Measurements from ENCODE around the gene TNIP1. TPM values are rescaled to one million over a fixed set of nuclear protein-coding genes. Genes with fewer than 3 reads are reported as not detected.

TNIP1 gene
- total and polyA plus RNA-seq, 4 donors, result 81.5 to 308 (median 129) TPM

DNA sequence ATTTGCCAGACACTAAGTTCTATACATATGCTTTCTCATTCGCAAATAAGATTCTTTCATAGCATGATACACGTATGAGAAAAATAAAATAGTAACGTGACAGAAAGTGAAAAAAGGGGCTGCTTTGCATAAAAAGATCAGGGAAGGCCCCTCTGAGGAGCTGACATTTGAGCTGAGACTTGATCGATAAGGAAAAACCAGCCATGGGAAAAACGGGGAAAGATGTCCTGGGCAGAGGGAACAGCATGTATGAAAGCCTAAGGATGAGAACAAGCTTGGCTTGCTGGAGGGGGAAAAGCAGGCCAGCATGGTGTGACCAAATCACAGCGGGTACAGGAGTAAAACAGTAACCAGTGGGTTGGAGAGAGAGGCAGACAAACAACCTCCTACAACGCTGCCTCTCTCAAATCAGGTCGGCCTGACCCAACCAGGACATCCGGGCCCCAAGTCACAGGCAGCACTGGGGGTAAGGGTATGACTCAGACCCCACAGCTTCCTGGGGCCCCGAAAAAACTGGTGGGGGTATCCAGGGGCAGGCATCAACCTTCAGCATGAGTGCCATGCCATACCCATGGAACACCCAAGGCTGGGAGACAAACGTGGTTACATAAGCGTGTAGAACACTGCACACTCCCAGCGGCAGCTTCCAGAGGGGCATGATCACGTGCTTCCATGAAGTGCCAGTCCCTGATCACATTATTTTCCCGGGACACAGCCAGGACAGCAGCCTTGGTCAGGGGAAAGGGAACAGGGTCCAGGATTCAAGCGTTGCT is 2.2 kb downstream of the TNIP1 start:
- WGBS, 2 donors, result 56 to 67% methylated on average over 16 of the region's 16 CpGs
- H3K9ac ChIP-seq (ENCODE audit: insufficient read depth in 1 of 2, low read length in 2 of 2), result no peak overlapping the region
- H3K27me3 ChIP-seq (ENCODE audit: control insufficient read depth in 3 of 3, insufficient read depth in 3 of 3, low read length in 2 of 3), result no peaks in the 10 kb centered on the region
- H3K27ac ChIP-seq (ENCODE audit: low read depth in 1 of 2, low read length in 1 of 2), result peak overlapping the region in 1 of 2 donors; percentile 57
- DNase-seq, result no peak
- no peak for ATAC-seq (ENCODE audit: insufficient read depth, low FRiP score)
- H3K9me3 ChIP-seq (ENCODE audit: control insufficient read depth in 4 of 4, insufficient read depth in 3 of 4, low read length in 3 of 4), result no peaks in the 10 kb centered on the region
- TF ChIP-seq, protein P1, sequence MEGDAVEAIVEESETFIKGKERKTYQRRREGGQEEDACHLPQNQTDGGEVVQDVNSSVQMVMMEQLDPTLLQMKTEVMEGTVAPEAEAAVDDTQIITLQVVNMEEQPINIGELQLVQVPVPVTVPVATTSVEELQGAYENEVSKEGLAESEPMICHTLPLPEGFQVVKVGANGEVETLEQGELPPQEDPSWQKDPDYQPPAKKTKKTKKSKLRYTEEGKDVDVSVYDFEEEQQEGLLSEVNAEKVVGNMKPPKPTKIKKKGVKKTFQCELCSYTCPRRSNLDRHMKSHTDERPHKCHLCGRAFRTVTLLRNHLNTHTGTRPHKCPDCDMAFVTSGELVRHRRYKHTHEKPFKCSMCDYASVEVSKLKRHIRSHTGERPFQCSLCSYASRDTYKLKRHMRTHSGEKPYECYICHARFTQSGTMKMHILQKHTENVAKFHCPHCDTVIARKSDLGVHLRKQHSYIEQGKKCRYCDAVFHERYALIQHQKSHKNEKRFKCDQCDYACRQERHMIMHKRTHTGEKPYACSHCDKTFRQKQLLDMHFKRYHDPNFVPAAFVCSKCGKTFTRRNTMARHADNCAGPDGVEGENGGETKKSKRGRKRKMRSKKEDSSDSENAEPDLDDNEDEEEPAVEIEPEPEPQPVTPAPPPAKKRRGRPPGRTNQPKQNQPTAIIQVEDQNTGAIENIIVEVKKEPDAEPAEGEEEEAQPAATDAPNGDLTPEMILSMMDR (IDR thresholded peaks at IDR 0.05; ENCODE audit: control extremely low read depth, extremely low read depth), result no peak
- no peak overlapping the region for H3K4me3 ChIP-seq
- peaks cover 12 to 32% (median 23%) of the 10 kb centered on the region in 5 donors for H3K4me1 ChIP-seq (ENCODE audit: control insufficient read depth in 5 of 5, insufficient read depth in 5 of 5, low read length in 5 of 5)
- H3K36me3 ChIP-seq (ENCODE audit: control insufficient read depth in 4 of 4, insufficient read depth in 4 of 4, low read length in 4 of 4), result peaks cover 0 to 7% (median 2%) of the 10 kb centered on the region in 4 donors

DNA sequence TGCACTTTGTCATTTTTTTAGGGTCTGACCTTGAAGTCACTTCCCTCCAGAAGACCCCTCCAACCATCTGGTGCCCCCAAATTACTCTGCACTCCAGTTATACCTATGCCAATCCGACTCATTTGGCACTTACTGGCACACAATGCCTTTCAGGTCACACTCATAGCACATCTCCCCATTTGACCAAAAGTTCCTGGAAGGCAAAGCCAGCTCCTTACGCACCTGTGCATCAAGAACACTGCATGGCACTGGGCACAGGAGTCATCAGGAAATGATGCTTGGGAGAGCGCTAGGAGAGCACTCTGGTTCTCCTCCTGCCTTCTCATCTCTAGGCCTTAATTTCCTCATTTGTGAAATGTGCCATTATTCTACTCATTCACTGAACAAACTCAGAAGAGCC is 2.9 kb downstream of the TNIP1 start:
- TF ChIP-seq, protein P1 (IDR thresholded peaks at IDR 0.05; ENCODE audit: control extremely low read depth, extremely low read depth), result no peak
- no peak overlapping the region for H3K9ac ChIP-seq (ENCODE audit: insufficient read depth in 1 of 2, low read length in 2 of 2)
- H3K27ac ChIP-seq (ENCODE audit: low read depth in 1 of 2, low read length in 1 of 2), result no peak overlapping the region
- H3K9me3 ChIP-seq (ENCODE audit: control insufficient read depth in 4 of 4, insufficient read depth in 3 of 4, low read length in 3 of 4), result peaks cover 0 to 3% (median 0%) of the 10 kb centered on the region in 4 donors
- WGBS, 2 donors, result 87 to 90% methylated on average over 3 of the region's 3 CpGs
- no peaks in the 10 kb centered on the region for H3K27me3 ChIP-seq (ENCODE audit: control insufficient read depth in 3 of 3, insufficient read depth in 3 of 3, low read length in 2 of 3)
- H3K36me3 ChIP-seq (ENCODE audit: control insufficient read depth in 4 of 4, insufficient read depth in 4 of 4, low read length in 4 of 4), result peaks cover 0 to 7% (median 2%) of the 10 kb centered on the region in 4 donors
- no peak for ATAC-seq (ENCODE audit: insufficient read depth, low FRiP score)
- DNase-seq, result no peak
- H3K4me1 ChIP-seq (ENCODE audit: control insufficient read depth in 5 of 5, insufficient read depth in 5 of 5, low read length in 5 of 5), result peaks cover 11 to 28% (median 23%) of the 10 kb centered on the region in 5 donors
- no peak overlapping the region for H3K4me3 ChIP-seq

DNA sequence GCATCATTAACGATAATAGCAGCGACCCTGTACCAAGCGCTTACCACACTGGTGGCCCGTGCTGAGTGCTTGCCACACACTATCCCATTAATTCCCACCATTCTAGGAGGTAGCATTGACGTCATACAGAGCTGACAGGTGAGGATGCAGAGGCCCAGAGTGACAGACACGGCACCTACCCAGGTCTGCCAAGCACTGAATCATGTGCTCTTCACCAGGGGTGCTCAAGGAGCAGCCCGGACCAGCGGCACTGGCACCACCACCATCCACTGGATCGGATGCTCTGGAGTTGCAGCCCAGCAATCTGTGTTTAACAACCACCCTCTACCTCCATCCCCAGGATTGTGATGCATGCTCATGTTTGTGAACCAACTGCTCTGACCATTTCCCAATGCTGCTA is 3.4 kb downstream of the TNIP1 start:
- 94 to 96% methylated on average over 9 of the region's 9 CpGs for whole genome bisulfite sequencing, 2 donors
- ATAC-seq (ENCODE audit: insufficient read depth, low FRiP score), result no peak
- Histone ChIP-seq H3K27me3 (ENCODE audit: control insufficient read depth in 3 of 3, insufficient read depth in 3 of 3, low read length in 2 of 3) (no peaks in the 10 kb centered on the region), H3K4me1 (ENCODE audit: control insufficient read depth in 5 of 5, insufficient read depth in 5 of 5, low read length in 5 of 5) (peaks cover 6 to 28% (median 20%) of the 10 kb centered on the region in 5 donors), H3K27ac (ENCODE audit: low read depth in 1 of 2, low read length in 1 of 2) (no peak overlapping the region), H3K9ac (ENCODE audit: insufficient read depth in 1 of 2, low read length in 2 of 2) (no peak overlapping the region), H3K4me3 (no peak overlapping the region), H3K36me3 (ENCODE audit: control insufficient read depth in 4 of 4, insufficient read depth in 4 of 4, low read length in 4 of 4) (peaks cover 0 to 7% (median 2%) of the 10 kb centered on the region in 4 donors), H3K9me3 (ENCODE audit: control insufficient read depth in 4 of 4, insufficient read depth in 3 of 4, low read length in 3 of 4) (peaks cover 0 to 3% (median 0%) of the 10 kb centered on the region in 4 donors)
- no peak for DNase-seq
- TF ChIP-seq, protein P1 (IDR thresholded peaks at IDR 0.05; ENCODE audit: control extremely low read depth, extremely low read depth), result no peak
